GM12865 (cell line): ENCODE data around the gene KRT31.
"Not testable (repeated sequence)": the region's sequence is repeated elsewhere in the genome, so short reads cannot be mapped to it uniquely, and the experiment has no call there.

Source experiments
- DNase-seq: peaks from one replicate; pipeline ENCODE4 v3.0.0; 2010; ENCODE audit warnings: low read depth
- H3K4me3 ChIP-seq: 2 replicates; pipeline ENCODE4 v1.5.1; 2011; ENCODE audit warnings: mild to moderate bottlenecking, low read depth, low read length, control low read depth
- CTCF ChIP-seq: IDR thresholded peaks from 2 replicates; pipeline ENCODE4 v1.5.1; 2011; ENCODE audit warnings: low read length, control low read depth, low read depth, inconsistent platforms; ENCODE audit not compliant: insufficient read depth; ENCODE audit errors: missing control alignments

The KRT31 gene

GRCh38 chr17:41363881-41364280, 33.5 kb downstream of the KRT31 start:
- no peak for DNase-seq
- no peak for TF ChIP-seq CTCF
- no peak overlapping the region for H3K4me3 ChIP-seq

GRCh38 chr17:41360296-41360995, 37.0 kb downstream of the KRT31 start:
- TF ChIP-seq CTCF: no peak
- no peak for DNase-seq
- no peak overlapping the region for H3K4me3 ChIP-seq

- DNase-seq: no peak
- TF ChIP-seq CTCF: no peak
- no peak overlapping the region for H3K4me3 ChIP-seq
These were observed 42.9 kb downstream of the KRT31 start for GRCh38 chr17:41354536-41354935.

GRCh38 chr17:41352597-41353366, 44.6 kb downstream of the KRT31 start:
- no peak for DNase-seq
- H3K4me3 ChIP-seq: no peak overlapping the region
- no peak for TF ChIP-seq CTCF

- TF ChIP-seq CTCF: no peak
- no peak overlapping the region for H3K4me3 ChIP-seq
- DNase-seq: no peak
These were observed 46.2 kb downstream of the KRT31 start for GRCh38 chr17:41351177-41351576.

DNA sequence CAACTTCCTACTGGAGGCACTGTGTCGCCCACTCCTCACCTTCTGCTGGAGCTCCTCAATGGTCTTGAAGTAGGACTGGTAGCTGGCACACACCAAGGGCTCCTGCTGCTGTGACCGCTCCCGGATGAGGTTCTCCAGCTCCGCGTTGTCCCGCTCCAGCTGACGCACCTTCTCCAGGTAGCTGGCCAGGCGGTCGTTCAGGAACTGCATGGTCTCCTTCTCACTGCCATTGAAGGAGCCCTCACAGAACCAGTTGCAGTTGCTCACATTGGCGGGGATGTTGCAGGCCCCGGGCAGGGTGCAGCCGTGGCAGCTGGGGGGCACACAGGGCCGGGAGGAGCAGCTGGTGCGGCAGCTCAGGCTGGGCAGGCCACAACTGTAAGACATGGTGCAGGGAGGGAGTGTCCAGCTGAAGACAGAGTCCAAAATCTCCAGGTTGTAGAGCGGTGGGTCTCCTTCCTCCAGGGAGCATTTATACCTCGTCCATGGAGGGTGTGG, 47.0 kb downstream of the KRT31 start, which contains the start of gene KRT33A:
TSS of gene KRT33A (minus strand) at position 448 of the 498 bp plus-strand sequence. CDS start at position 387, 61 bp downstream.
- H3K4me3 ChIP-seq, DNase-seq: not testable (repeated sequence)
